GM19452 (cell line): ENCODE measurements around the gene SLC38A10.

Experiments
- ATAC-seq: cut with Tn5 transposase; IDR thresholded peaks from one replicate; pipeline ENCODE4 v1.9.1; 2021; ENCODE audit not compliant: unreplicated experiment

SLC38A10 gene

DNA sequence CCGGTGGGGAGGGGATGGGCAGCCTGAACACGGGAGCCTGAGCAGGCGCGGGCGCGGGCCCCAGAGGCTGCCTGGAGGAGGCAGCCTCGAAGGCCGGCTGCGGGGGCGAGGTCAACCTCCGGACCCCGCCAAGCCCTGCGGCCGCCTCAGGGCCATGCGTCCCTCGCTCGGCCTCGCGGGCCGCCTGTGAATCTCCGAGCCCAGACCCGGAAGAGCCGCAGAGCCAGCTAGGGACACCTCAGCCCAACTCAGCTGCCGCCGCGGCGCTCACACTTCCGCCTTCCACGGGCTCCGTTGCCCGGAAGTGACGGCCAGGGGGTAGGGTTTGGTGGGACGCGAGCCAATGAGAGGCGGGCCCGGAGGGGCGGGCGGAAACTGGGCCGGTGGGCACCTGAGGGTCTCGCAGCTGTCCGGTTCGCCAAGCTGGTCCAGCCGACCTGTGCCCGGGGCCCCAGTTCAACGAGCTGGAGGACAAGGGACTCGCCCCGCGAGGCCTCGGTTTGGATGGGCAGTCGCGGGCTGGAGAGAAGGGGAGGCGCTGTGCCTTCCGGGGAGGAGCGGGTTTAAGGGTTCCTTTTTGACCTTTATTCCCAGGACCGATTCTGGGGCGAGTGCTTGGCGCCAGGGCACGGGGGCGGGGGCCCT, at the start of gene SLC38A10:
Gene SLC38A10 (minus strand): TSS at position 277 of the 645 bp plus-strand sequence. CDS start 386 bp downstream, outside the sequence.
- ATAC-seq = peak; percentile 85

- no peak for ATAC-seq
Measured at GRCh38 chr17:81342269-81343070, 47.4 kb upstream of the SLC38A10 start.

- ATAC-seq = no peak
Measured at GRCh38 chr17:81341516-81342268, 46.6 kb upstream of the SLC38A10 start.

GRCh38 chr17:81340607-81341515, 45.8 kb upstream of the SLC38A10 start:
- ATAC-seq = no peak

DNA sequence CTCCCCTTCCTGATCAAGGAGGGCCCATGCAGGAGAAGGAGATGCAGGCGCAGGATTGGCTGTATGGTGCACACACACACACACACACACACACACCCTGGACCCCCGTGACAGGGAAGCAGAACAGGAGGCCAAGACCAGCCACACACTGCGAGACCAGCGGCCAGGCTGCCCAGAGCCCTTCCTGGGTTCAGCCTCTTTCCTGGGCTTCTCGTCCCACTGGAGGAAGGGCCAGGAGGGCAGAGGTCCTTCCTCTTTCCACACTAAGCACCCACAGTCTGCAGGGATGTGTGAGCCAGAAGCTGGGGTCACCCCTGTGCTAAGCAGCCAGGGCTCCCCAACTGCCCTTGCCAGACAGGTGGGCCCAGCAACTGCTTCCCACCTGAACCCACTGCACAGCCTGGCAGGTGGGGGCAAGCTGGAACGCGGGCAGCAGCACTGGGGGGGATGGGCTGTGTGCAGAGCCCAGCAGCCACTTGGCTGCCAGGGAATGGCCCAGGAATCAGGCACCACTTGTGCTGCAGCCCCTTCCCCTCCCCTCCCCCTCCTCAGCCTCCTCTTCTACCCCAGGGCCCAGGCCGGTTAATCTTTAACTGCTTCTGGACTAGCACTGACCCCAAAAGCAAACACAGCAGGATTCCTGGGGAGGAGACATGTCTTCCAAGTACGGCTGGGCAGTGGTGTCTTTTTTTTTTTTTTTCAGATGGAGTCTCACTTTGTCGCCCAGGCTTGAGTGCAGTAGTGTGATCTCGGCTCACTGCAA, 44.6 kb upstream of the SLC38A10 start:
- no peak for ATAC-seq

DNA sequence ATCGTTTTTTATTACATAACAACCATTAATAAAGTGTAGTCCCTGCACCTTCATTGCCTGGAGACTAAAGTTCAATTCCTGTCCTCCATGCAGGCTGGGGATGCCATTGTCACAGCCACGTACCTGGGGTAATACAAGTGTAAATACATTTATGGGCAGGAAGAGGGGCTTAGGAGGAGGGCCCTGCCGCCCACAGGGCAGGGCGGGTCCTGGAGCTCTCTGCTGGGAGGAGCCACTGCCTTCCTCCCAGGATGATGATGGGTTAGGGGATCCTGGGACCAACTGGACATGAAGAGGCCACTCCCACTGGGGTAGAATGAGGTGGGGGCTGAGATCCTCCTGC, 44.1 kb upstream of the SLC38A10 start:
- no peak for ATAC-seq

GRCh38 chr17:81338274-81339190, 43.4 kb upstream of the SLC38A10 start:
- ATAC-seq = no peak

DNA sequence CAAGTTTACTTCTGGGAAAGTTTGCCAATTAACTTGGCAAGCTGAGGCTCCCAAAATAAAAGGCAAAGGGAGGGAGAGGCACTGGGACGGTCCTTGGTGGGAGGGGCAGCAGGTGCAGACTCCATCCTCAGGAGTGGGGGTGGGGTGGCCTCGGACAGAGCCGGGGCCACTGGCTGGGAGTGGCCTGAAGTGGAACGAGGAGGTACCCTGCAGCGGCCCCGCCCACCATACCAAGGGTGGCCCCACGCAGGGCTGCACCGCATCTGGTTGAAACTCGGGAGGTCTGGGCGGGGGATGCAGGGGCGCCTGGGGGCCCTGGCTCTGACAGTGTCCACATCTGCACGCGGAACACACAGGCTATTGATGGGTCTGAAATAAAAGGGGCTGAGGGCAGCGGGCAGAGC, 42.4 kb upstream of the SLC38A10 start:
- ATAC-seq = no peak

GRCh38 chr17:81336930-81337325, 41.8 kb upstream of the SLC38A10 start:
- ATAC-seq = no peak

DNA sequence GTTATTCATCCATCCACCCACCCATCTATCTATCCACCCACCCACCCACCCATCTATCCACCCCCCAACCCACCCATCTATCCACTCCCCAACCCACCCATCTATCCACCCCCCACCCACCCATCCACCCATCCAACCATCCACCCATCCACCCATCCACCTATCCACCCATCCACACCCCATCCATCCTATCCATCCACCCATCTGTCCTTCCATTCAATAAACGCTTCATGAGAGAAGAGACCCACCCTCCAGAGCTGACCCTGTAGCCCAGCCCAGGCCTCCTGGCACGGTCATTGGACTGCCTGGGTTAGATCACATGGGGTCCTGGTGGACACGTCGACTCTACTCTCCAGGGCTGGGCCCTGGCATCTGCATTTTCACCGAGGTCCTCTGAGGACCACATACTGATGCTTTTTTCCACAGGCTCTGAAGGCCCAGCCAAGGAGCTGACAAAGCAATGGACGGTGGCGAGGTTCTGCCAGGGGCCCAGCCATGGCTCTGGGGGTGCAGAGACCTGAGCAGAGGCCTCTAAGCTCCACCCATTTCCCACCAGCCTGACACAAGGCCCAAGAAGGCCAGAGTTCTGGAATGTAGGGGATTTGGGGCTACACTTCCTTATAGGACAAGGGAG, 41.3 kb upstream of the SLC38A10 start:
- no peak for ATAC-seq

DNA sequence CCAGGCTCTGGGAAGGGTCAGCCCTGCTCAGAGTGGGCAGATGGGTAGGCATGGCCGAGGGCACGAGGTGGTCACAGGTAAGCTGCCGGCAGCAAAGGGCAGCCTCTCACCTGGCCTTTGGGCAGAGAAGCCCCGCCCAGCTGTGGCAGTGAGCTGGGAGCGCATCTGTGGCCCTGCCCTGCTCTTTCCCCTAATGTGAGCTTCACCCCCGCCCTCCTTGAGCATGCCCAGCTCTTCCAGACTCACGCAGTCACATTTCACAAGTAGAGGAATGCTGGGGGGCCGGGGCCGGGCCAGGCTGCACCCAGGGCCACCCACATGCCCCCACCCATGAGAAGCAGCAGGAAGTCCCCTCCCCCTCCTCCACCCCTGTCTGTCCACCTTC, 40.7 kb upstream of the SLC38A10 start:
- ATAC-seq = no peak

DNA sequence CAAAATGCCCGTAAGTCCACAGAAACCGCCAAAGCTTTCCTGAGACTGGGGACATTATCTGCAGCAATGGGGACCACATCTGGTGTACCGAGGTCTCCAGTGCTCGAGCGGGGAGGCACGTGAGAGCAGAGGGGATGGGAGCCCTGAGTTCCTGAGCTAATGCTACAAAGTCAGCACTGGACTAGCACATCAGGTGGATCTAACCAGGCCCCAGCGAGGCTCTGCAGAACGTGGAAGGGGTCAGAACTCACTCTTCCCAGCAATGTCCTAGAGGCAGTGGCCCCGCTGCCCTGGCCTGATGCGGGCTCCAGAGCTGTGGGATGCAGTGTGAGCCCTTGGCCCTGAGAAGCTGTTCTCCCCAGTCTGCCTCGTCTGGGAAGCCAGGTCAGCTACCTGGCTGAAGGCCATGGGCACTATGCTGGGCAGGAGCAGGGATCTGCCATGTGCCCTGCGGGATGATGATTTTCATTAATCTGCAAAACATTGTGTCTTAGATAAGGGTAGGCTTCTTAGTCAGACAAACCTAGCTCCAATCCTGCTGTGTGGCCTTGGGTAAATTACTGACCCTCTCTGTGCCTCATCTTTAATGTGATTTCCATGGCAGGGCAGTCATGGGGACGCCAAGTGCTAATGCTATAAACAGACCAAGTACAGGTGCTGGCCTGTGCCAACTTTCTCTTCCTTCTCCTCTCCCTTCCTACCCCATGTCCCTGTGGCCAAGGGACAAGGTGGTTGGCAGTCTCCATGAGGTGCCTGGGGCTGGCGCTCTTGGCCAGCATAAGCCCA, 40.1 kb upstream of the SLC38A10 start:
- ATAC-seq = no peak

DNA sequence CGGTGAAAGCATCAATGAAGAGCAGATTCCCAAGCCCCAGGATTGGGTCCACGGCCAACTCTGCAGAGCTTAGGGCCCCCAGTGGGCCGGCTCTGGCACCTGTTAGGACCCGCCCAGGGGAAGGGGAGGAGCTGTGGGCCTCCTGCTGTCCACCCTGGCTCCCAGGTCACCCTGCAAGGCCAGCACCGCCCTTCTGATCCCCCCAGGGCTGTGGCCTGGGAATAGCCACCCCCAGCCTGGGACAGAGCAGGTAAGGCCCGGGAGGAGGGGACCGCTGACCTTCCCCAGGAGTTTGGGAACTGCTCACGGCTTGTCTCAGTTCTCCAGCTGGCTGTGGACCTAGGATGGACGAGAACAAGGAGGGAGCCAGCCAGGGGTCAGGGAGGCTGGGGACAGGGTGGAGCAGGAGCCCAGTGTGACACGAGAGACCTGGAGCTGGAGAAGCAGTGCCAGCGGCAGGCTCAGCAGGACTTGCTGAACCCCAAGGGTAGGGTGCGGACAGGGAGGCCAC, 39.3 kb upstream of the SLC38A10 start:
- no peak for ATAC-seq

GRCh38 chr17:81333616-81334368, 38.7 kb upstream of the SLC38A10 start:
- no peak for ATAC-seq

DNA sequence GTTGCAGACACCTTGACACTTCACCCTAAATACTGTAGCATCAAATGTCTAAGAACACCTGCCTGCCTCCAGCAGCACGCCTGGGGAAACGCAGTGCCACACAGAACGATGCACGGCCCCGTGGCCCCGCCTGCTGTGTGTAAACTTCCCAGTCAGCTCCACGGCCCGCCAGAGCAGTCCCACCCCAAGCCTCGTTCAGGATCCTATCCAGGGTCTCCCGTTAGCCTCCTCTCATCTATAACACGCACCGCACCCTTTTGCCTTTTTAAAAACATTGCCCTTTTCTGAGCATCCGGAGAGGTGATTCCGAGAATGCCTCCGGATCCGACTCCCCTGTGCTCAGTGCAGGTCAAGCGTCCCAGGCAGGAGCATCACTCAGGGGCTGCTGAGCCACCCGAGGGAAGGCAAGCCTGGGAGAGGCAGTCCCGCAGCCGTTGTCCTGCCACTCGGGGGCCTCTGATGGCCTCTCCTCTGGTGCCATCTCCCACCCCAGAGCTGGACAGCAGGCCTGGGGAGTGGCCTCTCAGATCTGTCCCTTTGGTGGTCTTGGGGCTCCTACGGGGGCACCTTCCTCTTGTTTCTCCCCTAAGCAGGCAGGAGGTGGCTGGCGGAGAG, 37.9 kb upstream of the SLC38A10 start:
- ATAC-seq = no peak

DNA sequence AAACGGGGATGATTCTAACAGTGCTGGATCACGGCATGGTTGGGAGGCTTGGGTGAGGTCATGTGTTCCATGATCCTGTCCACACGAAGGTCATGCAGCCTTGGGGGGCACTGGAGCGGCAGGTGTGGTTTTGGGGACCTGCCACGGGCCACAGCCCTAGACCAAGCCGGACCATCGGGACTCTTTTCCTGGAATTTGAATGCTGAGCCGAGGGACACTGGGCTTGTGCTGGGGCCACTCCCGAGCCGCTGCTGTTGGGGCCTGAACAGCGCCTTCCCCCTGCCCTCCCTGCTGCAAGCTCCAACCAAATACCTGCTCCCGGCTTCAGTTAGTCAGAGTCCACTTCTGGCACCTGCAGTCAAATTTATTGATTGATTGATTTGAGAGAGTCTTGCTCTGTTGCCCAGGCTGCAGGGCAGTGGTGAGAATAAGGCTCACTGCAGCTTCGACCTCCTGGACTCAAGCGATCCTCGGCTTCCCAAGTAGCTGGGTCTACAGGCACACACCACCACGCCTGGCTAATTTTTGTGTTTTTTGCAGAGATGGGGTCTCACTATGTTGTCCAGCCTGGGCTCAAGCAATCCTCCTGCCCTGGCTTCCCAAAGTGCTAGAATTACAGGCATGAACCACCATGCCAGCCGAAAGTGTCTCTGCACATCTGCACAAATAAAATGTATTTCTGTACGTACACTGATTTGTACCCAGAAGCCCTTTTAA, 37.2 kb upstream of the SLC38A10 start:
- ATAC-seq = no peak
